ENCODE results near the gene GAB2.
"Not testable (repeated sequence)": the region's sequence is repeated elsewhere in the genome, so short reads cannot be mapped to it uniquely, and the experiment has no call there.

GAB2 gene

GRCh38 chr11:78199015-78199652 is 218.5 kb downstream of the GAB2 start:
- DNase-seq, result no peak

- no peak for DNase-seq
These were observed 219.8 kb downstream of the GAB2 start for GRCh38 chr11:78197816-78198215.

- no peak for DNase-seq
These were observed 220.9 kb downstream of the GAB2 start for GRCh38 chr11:78196661-78197091.

GRCh38 chr11:78195917-78196560 is 221.6 kb downstream of the GAB2 start:
- DNase-seq, result no peak

GRCh38 chr11:78194490-78194889 is 223.1 kb downstream of the GAB2 start:
- no peak for DNase-seq

- DNase-seq, result no peak
These were observed 223.8 kb downstream of the GAB2 start for GRCh38 chr11:78193806-78194205.

GRCh38 chr11:78192911-78193351 is 224.7 kb downstream of the GAB2 start:
- DNase-seq, result no peak

GRCh38 chr11:78192223-78192719 is 225.3 kb downstream of the GAB2 start:
- DNase-seq, result no peak

GRCh38 chr11:78190871-78191538 is 226.6 kb downstream of the GAB2 start:
- DNase-seq, result no peak

GRCh38 chr11:78190374-78190773 is 227.2 kb downstream of the GAB2 start:
- DNase-seq, result no peak

GRCh38 chr11:78189851-78190250 is 227.8 kb downstream of the GAB2 start:
- no peak for DNase-seq

- no peak for DNase-seq
These were observed 228.4 kb downstream of the GAB2 start for GRCh38 chr11:78189174-78189724.

- peak; percentile 93 for DNase-seq
These were observed 229.1 kb downstream of the GAB2 start, which contains the start of the genes KCTD21 and USP35 for GRCh38 chr11:78188286-78189173. TSS of gene KCTD21 (minus strand) at chr11:78188626. CDS start at chr11:78174554, 14,072 bp downstream. TSS of gene USP35 (plus strand) at chr11:78188919. CDS start at chr11:78196246, 7,327 bp downstream.

GRCh38 chr11:78187366-78188285 is 230.0 kb downstream of the GAB2 start:
- peak in 1 of 2 donors; percentile 85 for DNase-seq

- DNase-seq, result no peak
These were observed 236.4 kb downstream of the GAB2 start for GRCh38 chr11:78181185-78181584.

- DNase-seq, result no peak
These were observed 236.9 kb downstream of the GAB2 start for GRCh38 chr11:78180751-78181150.

- no peak for DNase-seq
These were observed 238.1 kb downstream of the GAB2 start for GRCh38 chr11:78179459-78180071.

- no peak for DNase-seq
These were observed 240.4 kb downstream of the GAB2 start for GRCh38 chr11:78177216-78177615.

GRCh38 chr11:78176605-78177141 is 240.9 kb downstream of the GAB2 start:
- no peak for DNase-seq

- not testable (repeated sequence) for DNase-seq
These were observed 241.8 kb downstream of the GAB2 start for GRCh38 chr11:78175862-78176261.

All from CD4-positive, alpha-beta T cell treated with Interleukin-4 for 1 hour (primary cell).